COLO829 (cell line): ENCODE results near the gene ACE.
A peak's percentile ranks its signal among the peaks of the same experiment; 100 is the strongest.

ENCODE experiments used
- DNase-seq: peaks from one replicate; pipeline ENCODE4 v3.0.0; 2012; ENCODE audit warnings: low spot score

ACE gene

DNA sequence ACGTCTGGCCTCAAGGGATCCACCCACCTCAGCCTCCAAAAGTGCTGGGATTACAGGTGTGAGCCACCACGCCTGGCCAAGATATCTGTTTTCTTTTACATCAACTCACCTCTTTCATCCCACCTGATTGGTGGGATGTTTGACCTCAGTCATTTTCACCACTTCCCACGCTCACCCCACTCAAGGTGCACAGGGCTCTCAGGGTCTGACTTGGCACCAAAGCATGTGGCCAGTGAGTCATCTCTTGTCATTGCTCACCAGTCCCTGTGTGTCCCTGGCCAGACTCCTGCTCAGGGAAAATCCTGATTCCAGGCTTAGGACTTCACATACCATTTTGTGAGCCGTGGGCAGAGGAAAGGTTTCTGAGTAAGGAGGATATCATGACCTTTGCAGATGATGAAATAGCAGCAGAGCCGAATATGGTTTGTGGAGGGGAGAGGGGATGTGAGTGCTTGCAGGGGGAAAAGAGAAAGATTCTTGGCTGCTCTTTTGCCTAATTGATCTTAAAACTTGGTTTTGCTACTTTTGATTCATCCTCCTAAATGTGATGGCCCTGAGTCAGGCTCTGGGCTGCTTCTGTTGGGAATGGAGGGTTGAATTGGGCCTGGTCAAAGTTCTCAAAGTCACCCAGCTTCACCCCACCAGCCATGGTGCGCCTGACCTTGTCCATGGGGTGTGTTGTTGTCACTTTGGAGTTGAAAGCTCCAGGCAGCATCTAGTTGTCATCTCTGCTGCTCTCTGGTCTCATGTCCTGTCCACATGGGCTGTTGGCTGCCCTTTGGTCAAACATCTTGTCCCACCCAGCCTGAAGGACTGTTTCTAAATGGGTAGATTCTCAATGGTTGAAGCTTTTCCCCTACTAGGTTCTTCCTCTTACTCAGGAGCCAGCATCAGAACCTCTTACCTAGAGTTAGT, 40.3 kb downstream of the ACE start:
- DNase-seq: peak; percentile 21

DNA sequence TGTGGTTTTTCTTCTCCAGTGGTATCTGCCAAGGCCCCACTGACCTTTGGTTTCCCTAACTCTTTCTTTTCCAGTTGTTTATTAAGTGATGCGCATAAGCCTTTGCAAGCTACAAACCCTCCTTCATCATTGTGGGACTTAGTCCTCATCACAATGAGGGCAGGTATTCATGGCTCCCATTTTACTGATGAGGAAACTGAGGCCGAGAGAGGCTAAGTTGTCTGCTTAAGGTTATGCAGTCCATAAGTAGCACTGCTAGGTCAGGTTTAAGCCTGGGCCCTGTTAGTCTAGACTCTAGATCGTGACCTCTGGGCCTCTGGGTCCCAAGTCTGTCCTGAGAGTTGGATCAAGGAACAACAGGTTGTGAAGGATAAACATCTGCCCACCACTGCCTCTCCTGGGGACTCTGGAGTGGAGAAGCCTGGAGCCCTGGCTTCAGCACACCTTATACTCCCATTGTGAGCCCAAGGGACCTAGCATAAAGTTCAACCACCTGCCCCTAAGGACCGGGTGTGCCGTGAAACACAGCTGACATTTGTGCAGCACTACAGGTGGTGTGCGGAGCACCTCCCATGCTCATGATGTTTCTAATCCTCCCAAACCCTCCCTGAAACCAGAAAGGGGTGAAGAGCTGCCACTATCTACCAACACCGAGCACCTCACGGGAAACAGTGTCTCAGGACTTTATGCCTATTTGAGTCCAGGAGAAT, 41.1 kb downstream of the ACE start:
- DNase-seq: no peak

DNA sequence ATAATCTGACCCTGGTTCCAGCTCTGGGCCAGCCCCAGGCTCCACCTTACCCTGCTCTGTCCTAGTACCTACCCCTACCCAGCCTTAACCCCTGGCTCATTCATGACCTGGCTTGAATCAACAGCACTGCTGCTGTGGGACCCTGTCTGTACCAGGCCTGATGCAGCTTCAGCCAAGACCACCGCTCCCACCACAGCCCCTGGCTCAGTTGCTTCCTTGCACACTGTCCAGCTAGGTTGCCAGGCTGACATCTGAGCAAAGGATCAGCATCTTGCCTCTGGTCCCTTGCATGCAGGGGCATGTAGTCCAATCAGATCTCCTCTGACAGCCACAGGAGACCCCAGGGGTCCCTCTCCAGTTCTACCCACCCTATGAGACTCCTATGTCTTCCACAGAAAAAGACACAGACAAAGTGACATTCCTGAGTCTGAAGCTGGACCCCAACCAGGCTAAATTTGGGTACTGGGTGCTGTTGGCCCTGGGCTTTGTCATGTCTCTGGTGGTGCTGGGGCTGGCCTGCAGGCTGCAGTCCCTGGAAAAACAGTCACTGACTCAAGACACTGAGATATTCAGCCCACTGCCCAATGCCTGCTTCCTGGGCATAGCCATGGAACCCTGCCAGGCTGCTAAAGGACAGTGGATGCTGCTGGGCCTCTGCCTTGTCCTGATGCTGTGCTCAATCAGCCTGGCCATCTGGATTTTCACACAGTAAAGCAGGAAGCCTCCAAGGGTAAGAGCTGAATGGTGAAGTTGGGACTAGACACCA, 42.4 kb downstream of the ACE start:
- no peak for DNase-seq

- DNase-seq: no peak
Observed at GRCh38 chr17:63519972-63520882, 43.4 kb downstream of the ACE start.

DNA sequence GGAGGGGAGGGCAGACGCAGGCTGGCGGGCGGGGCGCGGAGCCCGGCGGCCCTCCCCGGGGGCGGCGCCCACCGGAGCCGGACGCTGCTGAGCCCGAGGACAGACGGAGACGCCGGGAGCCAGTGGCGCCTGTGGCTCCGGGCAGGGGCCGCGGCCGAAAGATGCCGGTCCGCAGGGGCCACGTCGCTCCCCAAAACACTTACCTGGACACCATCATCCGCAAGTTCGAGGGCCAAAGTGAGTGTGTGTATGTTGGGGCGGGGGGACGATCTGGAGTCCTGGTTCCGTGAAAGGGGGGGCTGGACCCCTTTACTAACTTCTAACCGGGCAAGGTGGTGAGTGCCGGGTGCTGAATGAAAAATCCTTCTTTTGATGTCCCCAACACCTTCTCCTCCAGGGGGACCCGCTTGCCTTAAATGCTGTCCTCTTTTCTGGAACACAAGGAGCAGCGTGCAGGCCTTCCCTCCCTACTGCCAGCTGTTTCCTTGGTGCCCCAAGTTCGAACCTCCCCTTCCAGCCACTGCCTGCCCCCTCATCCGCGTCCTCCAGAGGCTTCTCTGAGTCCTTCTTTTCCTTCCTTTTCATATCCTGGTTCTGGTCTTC, 46.5 kb downstream of the ACE start, which contains the start of gene KCNH6:
Gene KCNH6, plus strand, starts transcription at position 106 of the 603 bp plus-strand sequence. Its CDS starts 56 bp downstream, at position 162.
- no peak for DNase-seq

DNA sequence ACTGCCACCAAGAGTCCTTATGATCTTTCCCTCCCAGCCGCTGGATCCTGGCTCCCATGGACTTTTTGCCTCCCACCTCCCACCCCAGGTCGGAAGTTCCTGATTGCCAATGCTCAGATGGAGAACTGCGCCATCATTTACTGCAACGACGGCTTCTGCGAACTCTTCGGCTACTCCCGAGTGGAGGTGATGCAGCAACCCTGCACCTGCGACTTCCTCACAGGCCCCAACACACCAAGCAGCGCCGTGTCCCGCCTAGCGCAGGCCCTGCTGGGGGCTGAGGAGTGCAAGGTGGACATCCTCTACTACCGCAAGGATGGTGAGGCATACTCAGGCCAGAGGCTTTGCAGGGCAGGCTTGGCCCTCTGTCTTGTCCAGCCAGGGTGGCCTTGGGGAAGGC, 47.2 kb downstream of the ACE start:
- DNase-seq: no peak

GRCh38 chr17:63525190-63525946, 48.5 kb downstream of the ACE start:
- DNase-seq: no peak

DNA sequence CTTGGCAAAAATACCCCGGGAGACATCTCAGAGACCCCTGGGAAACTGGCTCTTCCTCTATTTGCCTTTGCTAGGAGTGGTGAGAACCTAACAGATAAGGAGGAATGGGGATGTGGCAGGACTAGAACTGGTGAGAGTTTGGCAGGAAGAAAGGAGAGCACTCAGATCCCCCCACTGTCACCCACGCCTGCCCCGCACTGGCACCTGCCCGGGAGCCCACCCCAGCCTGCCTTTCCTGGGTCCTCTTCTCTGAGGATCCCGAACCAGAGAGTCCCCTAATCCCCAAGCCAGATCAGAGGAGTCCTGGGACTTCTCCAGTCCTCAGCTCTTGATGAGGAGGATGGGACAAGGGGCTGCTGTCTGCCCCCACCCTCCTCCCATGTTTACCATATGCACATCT, 50.0 kb downstream of the ACE start:
- no peak for DNase-seq

GRCh38 chr17:63528183-63528582, 51.3 kb downstream of the ACE start:
- no peak for DNase-seq

DNA sequence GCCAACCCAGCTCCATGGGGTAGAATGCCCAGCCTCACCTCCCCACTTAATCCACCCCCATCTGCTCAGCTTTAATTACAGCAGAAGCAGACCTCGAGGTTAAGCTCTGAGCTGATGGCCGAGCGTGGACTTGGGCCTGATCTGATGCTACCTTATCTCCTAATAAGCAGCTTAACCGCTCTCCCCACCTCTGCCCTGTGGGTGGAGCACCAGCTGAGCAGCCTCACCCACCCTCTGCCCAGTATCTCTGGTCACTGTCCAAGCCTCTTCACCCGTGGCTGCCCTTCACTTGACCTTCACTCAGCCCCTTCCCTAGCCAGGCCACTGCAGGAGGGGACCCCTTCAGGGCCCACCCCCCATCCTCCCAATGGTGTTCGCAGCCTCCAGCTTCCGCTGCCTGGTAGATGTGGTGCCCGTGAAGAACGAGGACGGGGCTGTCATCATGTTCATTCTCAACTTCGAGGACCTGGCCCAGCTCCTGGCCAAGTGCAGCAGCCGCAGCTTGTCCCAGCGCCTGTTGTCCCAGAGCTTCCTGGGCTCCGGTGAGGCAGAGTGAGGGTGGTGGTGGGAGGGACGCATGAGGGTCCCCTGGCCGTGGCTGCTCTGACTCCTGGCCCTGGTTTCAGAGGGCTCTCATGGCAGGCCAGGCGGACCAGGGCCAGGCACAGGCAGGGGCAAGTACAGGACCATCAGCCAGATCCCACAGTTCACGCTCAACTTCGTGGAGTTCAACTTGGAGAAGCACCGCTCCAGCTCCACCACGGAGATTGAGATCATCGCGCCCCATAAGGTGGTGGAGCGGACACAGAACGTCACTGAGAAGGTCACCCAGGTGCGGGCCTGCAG, 53.1 kb downstream of the ACE start:
- no peak for DNase-seq

- DNase-seq: no peak
Observed at GRCh38 chr17:63530557-63531021, 53.7 kb downstream of the ACE start.

DNA sequence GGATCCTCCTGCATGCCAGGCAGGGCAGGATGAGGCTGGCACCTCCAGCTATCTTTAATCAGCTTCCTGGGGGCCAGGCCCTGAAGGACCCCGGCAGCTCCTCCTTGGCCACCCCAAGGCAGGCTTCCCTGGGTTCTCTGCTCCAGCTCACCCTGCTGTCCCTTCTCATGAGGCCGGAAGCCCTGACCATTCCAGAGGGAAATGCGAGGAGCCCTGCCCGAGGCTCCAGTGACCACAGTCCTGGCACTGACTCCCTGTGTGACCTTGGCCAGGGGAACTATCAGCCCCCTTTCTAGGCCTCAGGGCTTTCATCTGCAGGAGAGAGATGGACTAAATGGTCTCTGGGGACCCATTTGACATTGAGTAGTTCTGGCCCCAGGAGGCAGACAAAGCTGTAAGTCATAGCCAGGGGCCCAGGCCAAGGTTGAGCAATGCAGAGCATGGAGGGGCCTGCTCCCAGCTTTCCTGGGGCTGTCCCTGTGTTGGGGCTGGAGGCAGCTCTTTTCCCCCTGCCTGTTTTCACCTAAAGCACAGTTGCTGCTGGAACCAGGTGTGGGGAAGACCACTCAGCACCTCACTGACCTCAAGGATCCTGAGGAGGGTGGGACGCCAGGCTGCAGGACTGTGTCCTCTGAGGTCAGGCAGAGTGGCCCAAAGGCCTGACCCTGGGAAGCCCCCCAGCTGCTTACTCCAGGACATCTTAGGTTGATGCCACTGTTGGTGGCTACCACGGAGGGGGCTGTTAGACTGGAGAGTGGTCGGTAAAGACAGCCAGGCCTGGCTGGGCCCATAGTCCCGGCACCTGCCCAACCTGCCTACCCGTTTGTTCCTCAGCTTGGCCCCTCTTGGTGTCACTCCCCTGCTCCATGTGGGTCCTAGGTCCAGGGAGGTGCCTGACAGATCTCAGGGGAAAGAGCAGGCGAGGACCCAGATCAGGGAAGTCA, 54.4 kb downstream of the ACE start:
- DNase-seq: no peak

DNA sequence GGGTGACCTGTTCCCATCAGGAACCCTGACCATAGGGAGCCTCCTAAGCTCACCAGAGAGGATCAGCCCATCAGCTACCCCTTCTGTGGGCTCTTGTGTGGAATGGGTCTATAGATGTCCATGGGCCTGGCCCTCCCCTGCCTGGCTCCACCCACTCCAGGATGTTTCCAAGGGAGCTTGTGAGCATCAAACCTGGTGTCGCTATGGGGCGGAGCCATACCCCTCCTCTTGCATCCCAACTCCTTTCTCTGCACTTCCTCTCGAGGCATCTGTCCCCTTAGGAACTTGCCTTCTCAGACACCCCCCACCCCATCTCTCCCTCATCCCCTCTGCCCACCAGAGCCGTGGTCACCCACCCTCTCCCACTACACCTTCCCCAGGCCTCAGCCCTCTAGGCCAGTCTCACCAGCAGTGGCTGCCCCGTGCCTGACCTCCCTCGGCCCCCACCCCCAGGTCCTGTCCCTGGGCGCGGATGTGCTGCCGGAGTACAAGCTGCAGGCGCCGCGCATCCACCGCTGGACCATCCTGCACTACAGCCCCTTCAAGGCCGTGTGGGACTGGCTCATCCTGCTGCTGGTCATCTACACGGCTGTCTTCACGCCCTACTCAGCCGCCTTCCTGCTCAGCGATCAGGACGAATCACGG, 56.7 kb downstream of the ACE start:
- no peak for DNase-seq

DNA sequence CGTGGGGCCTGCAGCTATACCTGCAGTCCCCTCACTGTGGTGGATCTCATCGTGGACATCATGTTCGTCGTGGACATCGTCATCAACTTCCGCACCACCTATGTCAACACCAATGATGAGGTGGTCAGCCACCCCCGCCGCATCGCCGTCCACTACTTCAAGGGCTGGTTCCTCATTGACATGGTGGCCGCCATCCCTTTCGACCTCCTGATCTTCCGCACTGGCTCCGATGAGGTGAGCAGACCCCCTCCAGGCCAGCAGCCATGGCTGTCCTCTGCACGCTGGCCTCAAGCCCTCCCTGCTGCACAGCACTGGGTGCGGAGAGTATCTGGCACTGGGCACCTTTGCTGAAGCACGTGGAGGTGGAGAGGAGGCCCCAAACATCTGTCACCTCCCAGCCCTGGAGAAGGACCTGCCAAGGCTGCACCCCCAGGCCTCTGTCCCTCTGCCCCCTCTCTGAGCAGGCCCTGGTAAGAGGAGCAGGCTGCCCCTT, 57.3 kb downstream of the ACE start:
- no peak for DNase-seq

GRCh38 chr17:63534816-63535455, 58.1 kb downstream of the ACE start:
- DNase-seq: no peak

- DNase-seq: no peak
Observed at GRCh38 chr17:63535640-63536039, 58.8 kb downstream of the ACE start.

DNA sequence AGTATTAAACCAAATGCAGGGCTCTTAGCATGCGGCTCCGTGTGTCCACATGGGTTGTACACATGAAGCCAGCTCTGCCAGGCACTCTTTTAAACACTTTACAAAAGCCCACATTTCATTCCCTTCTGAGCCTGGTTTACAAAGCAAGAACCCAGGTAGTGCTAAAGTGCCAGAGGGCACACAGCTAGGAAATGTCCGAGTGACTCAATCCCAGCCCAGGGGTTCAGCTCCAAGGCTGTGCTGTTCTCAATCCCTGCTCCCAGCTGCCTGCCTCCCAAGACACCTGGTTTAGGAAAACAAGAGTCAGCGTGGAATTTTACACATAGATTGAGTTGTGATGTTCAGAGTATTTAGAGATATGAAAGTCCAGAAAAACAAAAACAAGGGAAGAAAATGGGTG, 60.1 kb downstream of the ACE start:
- no peak for DNase-seq
